MM.1S (cell line): ENCODE measurements around the gene CDC20B.

Source experiments
- EZH2 ChIP-seq: fragments of 300-600 bp; sonication (generic); optimal IDR thresholded peaks from 2 replicates; pipeline ENCODE3; 2017; ENCODE audit warnings: low read depth, mild to moderate bottlenecking, antibody characterized with exemption, low read length, mixed read lengths
- EZH2phosphoT487 ChIP-seq: fragments of 300-600 bp; sonication (generic); IDR thresholded peaks from 2 replicates; pipeline ENCODE4 v1.6.1; 2018; ENCODE audit warnings: antibody characterized with exemption, low read length
- TF ChIP-seq, protein P1 (sequence below): fragments of 300-600 bp; sonication (generic); IDR thresholded peaks from 2 replicates; pipeline ENCODE4 v1.5.1; 2016; ENCODE audit warnings: antibody characterized with exemption, low read length, mixed read lengths

- TF ChIP-seq, protein P1, sequence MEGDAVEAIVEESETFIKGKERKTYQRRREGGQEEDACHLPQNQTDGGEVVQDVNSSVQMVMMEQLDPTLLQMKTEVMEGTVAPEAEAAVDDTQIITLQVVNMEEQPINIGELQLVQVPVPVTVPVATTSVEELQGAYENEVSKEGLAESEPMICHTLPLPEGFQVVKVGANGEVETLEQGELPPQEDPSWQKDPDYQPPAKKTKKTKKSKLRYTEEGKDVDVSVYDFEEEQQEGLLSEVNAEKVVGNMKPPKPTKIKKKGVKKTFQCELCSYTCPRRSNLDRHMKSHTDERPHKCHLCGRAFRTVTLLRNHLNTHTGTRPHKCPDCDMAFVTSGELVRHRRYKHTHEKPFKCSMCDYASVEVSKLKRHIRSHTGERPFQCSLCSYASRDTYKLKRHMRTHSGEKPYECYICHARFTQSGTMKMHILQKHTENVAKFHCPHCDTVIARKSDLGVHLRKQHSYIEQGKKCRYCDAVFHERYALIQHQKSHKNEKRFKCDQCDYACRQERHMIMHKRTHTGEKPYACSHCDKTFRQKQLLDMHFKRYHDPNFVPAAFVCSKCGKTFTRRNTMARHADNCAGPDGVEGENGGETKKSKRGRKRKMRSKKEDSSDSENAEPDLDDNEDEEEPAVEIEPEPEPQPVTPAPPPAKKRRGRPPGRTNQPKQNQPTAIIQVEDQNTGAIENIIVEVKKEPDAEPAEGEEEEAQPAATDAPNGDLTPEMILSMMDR = no peak
- TF ChIP-seq EZH2 (no peak), EZH2phosphoT487 (no peak)
Measured at GRCh38 chr5:55154873-55155272, 18.1 kb downstream of the CDC20B start.
